Measurements from ENCODE around the gene SBF2.

GRCh38 chr11:9808943-9809342 is 485.1 kb downstream of the SBF2 start:
- TF ChIP-seq CTCF (IDR thresholded peaks at IDR 0.05) = no peak
- TF ChIP-seq POLR2A (IDR thresholded peaks at IDR 0.05; ENCODE audit: low read depth) = no peak
